ENCODE results near the gene NRG2. TPM values are rescaled to one million over a fixed set of nuclear protein-coding genes. Genes with fewer than 3 reads are reported as not detected.
A peak's percentile ranks its signal among the peaks of the same experiment; 100 is the strongest.

NRG2 gene
- total RNA-seq, 4 donors from 2014 or later: 5.3 to 8.8 (median 7.5) TPM

DNA sequence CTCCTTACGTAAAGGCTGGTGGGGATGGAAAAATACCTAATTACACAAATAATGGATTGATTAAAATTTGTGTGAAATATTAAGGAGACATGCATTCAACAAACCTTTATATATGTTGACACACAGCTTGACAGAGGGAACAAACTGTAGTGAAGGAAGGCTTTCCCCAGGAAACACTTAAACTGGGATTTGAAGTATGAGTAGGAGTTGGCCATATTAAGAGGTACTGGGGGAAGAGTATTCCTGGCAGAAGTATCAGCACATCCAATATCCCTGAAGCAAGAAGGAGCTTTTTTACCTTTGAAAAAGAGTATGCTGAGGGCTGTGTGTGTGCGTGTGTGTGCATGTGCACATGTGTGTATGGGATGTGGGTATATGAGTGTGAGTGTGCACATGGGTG is 136.4 kb downstream of the NRG2 start:
- H3K4me3 ChIP-seq (ENCODE audit: low read depth, poor library complexity, severe bottlenecking): no peak overlapping the region
- no peak for TF ChIP-seq POLR2A (IDR thresholded peaks at IDR 0.05)
- TF ChIP-seq, protein P1, sequence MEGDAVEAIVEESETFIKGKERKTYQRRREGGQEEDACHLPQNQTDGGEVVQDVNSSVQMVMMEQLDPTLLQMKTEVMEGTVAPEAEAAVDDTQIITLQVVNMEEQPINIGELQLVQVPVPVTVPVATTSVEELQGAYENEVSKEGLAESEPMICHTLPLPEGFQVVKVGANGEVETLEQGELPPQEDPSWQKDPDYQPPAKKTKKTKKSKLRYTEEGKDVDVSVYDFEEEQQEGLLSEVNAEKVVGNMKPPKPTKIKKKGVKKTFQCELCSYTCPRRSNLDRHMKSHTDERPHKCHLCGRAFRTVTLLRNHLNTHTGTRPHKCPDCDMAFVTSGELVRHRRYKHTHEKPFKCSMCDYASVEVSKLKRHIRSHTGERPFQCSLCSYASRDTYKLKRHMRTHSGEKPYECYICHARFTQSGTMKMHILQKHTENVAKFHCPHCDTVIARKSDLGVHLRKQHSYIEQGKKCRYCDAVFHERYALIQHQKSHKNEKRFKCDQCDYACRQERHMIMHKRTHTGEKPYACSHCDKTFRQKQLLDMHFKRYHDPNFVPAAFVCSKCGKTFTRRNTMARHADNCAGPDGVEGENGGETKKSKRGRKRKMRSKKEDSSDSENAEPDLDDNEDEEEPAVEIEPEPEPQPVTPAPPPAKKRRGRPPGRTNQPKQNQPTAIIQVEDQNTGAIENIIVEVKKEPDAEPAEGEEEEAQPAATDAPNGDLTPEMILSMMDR (IDR thresholded peaks at IDR 0.05): no peak
- intact Hi-C loops (cut with DNase I; ENCODE audit: low total_unique reads): no loop called here
- DNase-seq (ENCODE audit: low spot score in 2 of 2): no peak
- WGBS, 2 donors: 94% methylated on average over 2 of the region's 2 CpGs

GRCh38 chr5:139904816-139905661 is 138.1 kb downstream of the NRG2 start:
- 17 to 24% methylated on average over 12 to 21 of the region's 22 CpGs for WGBS, 2 donors
- no peak overlapping the region for H3K4me3 ChIP-seq (ENCODE audit: low read depth, poor library complexity, severe bottlenecking)
- TF ChIP-seq, protein P1 (IDR thresholded peaks at IDR 0.05): no peak
- no peak for TF ChIP-seq POLR2A (IDR thresholded peaks at IDR 0.05)
- intact Hi-C loops (cut with DNase I; ENCODE audit: low total_unique reads): no loop called here
- peak in 1 of 2 donors; percentile 83 for DNase-seq (ENCODE audit: low spot score in 2 of 2)

DNA sequence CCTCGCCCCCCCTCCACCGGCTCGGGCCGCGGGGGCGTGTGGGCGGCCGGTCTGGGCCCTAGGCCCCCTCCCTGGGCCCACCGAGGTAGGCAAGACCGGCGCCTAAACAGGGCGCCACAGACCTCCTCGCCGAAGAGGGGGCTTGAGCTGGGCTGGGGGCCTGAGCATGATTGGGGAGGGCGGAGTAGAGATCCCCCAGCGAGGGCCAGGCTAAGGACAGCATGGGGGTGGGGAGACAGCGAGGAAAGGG is 138.6 kb downstream of the NRG2 start:
- TF ChIP-seq POLR2A (IDR thresholded peaks at IDR 0.05): no peak
- TF ChIP-seq, protein P1 (IDR thresholded peaks at IDR 0.05): no peak
- intact Hi-C loops (cut with DNase I; ENCODE audit: low total_unique reads): no loop called here
- no peak for DNase-seq (ENCODE audit: low spot score in 2 of 2)
- 0 to 3% methylated on average over 14 of the region's 17 CpGs for WGBS, 2 donors
- peak overlapping the region; percentile 16 for H3K4me3 ChIP-seq (ENCODE audit: low read depth, poor library complexity, severe bottlenecking)

- intact Hi-C loops (cut with DNase I; ENCODE audit: low total_unique reads): no loop called here
- DNase-seq (ENCODE audit: low spot score in 2 of 2): peak in 1 of 2 donors; percentile 78
These were observed 139.1 kb downstream of the NRG2 start for GRCh38 chr5:139903795-139904565.

GRCh38 chr5:139903450-139903794 is 139.7 kb downstream of the NRG2 start:
- no peak for TF ChIP-seq POLR2A (IDR thresholded peaks at IDR 0.05)
- TF ChIP-seq, protein P1 (IDR thresholded peaks at IDR 0.05): no peak
- peak in 1 of 2 donors; percentile 72 for DNase-seq (ENCODE audit: low spot score in 2 of 2)
- H3K4me3 ChIP-seq (ENCODE audit: low read depth, poor library complexity, severe bottlenecking): peak overlapping the region; percentile 16
- WGBS, 2 donors: 11 to 28% methylated on average over 9 to 14 of the region's 14 CpGs
- intact Hi-C loops (cut with DNase I; ENCODE audit: low total_unique reads): no loop called here

More at GRCh38 chr5:139903795-139904565, 139.1 kb downstream of the NRG2 start:
- peak overlapping the region; percentile 16 for H3K4me3 ChIP-seq (ENCODE audit: low read depth, poor library complexity, severe bottlenecking)
- no peak for TF ChIP-seq POLR2A (IDR thresholded peaks at IDR 0.05)
- TF ChIP-seq, protein P1 (IDR thresholded peaks at IDR 0.05): no peak
- 0 to 1% methylated on average over 24 to 60 of the region's 89 CpGs for WGBS, 2 donors
